ENCODE data around the gene SMIM41. TPM values are rescaled to one million over a fixed set of nuclear protein-coding genes. Genes with fewer than 3 reads are reported as not detected.

SMIM41 gene
- polyA plus RNA-seq, 2 of the 4 experiments (the other 2 are of a cell fraction) = not detected

DNA sequence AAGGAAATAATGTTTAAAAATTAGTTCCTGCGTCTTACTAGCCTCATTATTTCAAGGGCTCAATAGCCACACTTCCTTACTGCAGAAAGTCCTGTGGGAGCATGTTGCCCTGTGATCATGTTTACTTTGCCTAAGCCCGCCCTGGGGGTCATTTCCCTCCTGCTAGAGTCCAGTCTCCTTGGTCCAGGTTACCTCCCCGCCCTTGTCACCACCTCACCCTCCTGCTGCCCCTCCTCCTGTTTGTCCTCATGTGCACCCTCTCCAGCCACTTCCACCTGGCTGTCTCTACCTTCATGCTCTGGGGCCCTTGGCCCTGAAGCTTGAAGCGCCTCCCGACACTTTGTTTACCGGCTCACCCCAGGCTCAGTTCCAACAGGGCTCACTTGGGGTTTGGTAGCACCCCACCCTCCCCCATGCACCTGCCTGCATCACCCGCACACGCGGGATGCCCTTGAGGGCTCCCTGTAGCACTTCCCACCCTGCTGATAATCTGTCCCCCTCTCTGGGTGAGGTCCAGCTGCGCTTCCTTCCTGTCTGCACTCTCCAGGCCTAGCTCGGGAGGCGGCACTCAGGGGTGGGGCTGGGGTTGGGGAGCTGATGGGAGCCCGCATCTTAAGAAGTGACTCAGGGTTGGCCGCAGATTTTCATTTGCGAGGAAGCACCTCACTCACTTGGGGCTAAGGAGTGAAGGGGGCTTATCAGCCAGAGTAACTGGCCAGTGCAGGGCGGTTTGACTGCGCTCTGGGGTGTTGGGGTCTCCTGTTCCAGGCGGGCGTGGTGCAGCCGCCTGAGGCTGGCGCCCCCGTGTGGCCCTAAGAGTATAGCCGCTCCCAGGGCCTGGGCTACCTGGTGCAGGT is 40.1 kb downstream of the SMIM41 start:
- H3K9me3 ChIP-seq = no peaks in the 10 kb centered on the region
- H3K27ac ChIP-seq = no peak overlapping the region
- peak in 1 of 2 experiments; percentile 86; a peak in 3 of 6 replicates for ATAC-seq
- CTCF ChIA-PET = interaction anchor here (0.6 to 15.8 kb wide), 23 partner anchors 9 to 765 kb away, joined by 3 to 304 read pairs (median 4); no protein-coding TSS in a partner anchor
- 61% methylated on average over 17 of the region's 23 CpGs for whole genome bisulfite sequencing (ENCODE audit: missing lambda C conversion rate)
- TF ChIP-seq ZNF302 (CRISPR knock-in tag; IDR thresholded peaks at IDR 0.05) = no peak
- TF ChIP-seq SMC3 (IDR thresholded peaks at IDR 0.05) = 0 out of 3 replicates have a peak, but pooled peaks have one; percentile 18
- no peak for TF ChIP-seq EHMT2 (IDR thresholded peaks at IDR 0.05; ENCODE audit: low read depth)
- TF ChIP-seq SREBF2 (IDR thresholded peaks at IDR 0.05) = no peak
- no peak for TF ChIP-seq MYC (IDR thresholded peaks at IDR 0.05; ENCODE audit: borderline replicate concordance, low read length)
- TF ChIP-seq RAD21 (conservative IDR thresholded peaks at IDR 0.05 in 1 of 2, IDR thresholded peaks at IDR 0.05 in 1 of 2) = 0 out of 5 replicates have a peak, but pooled peaks of 1 of the 2 experiments have one; percentile 12
- TF ChIP-seq, protein P1, sequence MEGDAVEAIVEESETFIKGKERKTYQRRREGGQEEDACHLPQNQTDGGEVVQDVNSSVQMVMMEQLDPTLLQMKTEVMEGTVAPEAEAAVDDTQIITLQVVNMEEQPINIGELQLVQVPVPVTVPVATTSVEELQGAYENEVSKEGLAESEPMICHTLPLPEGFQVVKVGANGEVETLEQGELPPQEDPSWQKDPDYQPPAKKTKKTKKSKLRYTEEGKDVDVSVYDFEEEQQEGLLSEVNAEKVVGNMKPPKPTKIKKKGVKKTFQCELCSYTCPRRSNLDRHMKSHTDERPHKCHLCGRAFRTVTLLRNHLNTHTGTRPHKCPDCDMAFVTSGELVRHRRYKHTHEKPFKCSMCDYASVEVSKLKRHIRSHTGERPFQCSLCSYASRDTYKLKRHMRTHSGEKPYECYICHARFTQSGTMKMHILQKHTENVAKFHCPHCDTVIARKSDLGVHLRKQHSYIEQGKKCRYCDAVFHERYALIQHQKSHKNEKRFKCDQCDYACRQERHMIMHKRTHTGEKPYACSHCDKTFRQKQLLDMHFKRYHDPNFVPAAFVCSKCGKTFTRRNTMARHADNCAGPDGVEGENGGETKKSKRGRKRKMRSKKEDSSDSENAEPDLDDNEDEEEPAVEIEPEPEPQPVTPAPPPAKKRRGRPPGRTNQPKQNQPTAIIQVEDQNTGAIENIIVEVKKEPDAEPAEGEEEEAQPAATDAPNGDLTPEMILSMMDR (IDR thresholded peaks at IDR 0.05) = peak; percentile 42
- TF ChIP-seq, protein P2, sequence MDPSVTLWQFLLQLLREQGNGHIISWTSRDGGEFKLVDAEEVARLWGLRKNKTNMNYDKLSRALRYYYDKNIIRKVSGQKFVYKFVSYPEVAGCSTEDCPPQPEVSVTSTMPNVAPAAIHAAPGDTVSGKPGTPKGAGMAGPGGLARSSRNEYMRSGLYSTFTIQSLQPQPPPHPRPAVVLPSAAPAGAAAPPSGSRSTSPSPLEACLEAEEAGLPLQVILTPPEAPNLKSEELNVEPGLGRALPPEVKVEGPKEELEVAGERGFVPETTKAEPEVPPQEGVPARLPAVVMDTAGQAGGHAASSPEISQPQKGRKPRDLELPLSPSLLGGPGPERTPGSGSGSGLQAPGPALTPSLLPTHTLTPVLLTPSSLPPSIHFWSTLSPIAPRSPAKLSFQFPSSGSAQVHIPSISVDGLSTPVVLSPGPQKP (IDR thresholded peaks at IDR 0.05; ENCODE audit: low read depth, low read length) = no peak
- peak; percentile 55 to 62 for DNase-seq (ENCODE audit: low read depth in 1 of 2, low spot score in 1 of 2)
- H3K4me2 ChIP-seq = no peak overlapping the region
- POLR2A ChIA-PET = interaction anchor here (0.7 kb wide), 1 partner anchor 88 kb away, joined by 10 read pairs; no protein-coding TSS in a partner anchor
- peaks cover 5% of the 10 kb centered on the region; the same call in 2 of the 3 replicates for H3K4me1 ChIP-seq
- FAIRE-seq = no peak
- H3K4me3 ChIP-seq = no peak overlapping the region

DNA sequence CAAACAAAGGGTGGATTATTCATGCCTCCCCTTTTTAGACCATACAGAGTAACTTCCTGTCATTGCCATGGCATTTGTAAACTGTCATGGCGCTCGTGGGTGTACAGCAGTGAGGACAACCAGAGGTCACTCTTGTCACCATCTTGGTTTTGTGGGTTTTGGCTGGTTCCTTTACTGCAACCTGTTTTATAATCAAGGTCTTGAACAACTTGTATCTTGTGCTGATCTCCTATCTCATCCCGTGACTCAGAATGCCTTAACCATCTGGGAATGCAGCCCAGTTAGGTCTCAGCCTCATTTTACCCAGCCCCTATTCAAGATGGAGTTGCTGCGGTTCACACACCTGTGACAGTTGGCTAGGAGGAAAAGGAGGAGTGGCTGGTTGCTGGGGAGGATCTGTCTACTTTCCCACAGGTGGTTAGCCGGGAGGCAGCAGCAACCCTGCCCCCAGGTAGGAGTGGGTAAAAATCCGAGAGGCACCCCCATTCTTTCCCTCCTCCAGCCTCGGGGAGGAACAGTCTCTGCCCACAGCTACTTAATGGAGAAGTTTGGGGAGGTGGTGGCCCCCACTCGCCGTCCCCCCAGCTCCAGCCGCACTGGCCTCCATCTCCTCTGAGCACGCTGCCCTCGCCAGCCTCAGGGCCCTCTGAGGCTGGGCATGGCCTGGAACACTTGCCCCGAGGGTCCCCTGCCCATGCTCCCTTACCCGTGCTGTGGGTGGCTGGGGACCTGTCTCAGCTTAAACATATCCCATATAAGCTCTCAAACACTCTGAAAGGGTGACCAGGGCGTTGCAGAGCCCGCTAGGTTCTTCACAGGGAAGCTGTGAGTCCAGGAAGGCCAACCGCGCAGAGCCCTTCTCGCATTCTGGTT is 41.7 kb downstream of the SMIM41 start:
- ChIA-PET POLR2A (no interaction called here), CTCF (interaction anchor here (0.5 to 15.8 kb wide), 39 partner anchors 9 to 861 kb away, joined by 3 to 304 read pairs (median 4); partner anchors contain the start of genes ATG101, NR4A1, SMIM41 and TAMALIN)
- H3K27ac ChIP-seq = no peak overlapping the region
- FAIRE-seq (no peak), ATAC-seq (peak; percentile 14 to 26; a peak in 4 of 6 replicates), DNase-seq (ENCODE audit: low read depth in 1 of 2, low spot score in 1 of 2) (no peak)
- peaks cover 5% of the 10 kb centered on the region; the same call in 2 of the 3 replicates for H3K4me1 ChIP-seq
- H3K4me2 ChIP-seq = peak overlapping the region; percentile 21; the same call in 1 of the 3 replicates
- no peak overlapping the region for H3K4me3 ChIP-seq
- TF ChIP-seq EP300 (IDR thresholded peaks at IDR 0.05) (no peak), MAZ (IDR thresholded peaks at IDR 0.05; ENCODE audit: borderline replicate concordance, low read depth, low read length) (no peak), GATA3 (IDR thresholded peaks at IDR 0.05; ENCODE audit: borderline replicate concordance) (no peak), NR3C1 (IDR thresholded peaks at IDR 0.05) (no peak), NFE2L2 (conservative IDR thresholded peaks at IDR 0.05; ENCODE audit: low read length) (no peak), RNF2 (IDR thresholded peaks at IDR 0.05; ENCODE audit: borderline replicate concordance, low read depth) (no peak), RARB (CRISPR knock-in tag; IDR thresholded peaks at IDR 0.05) (no peak), POLR2AphosphoS2 (conservative IDR thresholded peaks at IDR 0.05; ENCODE audit: low read length) (no peak), CBX2 (IDR thresholded peaks at IDR 0.05; ENCODE audit: borderline replicate concordance, low read depth) (no peak), CEBPB (IDR thresholded peaks at IDR 0.05) (no peak)
- TF ChIP-seq, protein P3, sequence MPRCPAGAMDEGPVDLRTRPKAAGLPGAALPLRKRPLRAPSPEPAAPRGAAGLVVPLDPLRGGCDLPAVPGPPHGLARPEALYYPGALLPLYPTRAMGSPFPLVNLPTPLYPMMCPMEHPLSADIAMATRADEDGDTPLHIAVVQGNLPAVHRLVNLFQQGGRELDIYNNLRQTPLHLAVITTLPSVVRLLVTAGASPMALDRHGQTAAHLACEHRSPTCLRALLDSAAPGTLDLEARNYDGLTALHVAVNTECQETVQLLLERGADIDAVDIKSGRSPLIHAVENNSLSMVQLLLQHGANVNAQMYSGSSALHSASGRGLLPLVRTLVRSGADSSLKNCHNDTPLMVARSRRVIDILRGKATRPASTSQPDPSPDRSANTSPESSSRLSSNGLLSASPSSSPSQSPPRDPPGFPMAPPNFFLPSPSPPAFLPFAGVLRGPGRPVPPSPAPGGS (IDR thresholded peaks at IDR 0.05) = no peak
- H3K9me3 ChIP-seq = no peaks in the 10 kb centered on the region
- WGBS (ENCODE audit: missing lambda C conversion rate) = 62% methylated on average over 19 of the region's 19 CpGs
